ENCODE results near the gene GREB1L.

GRCh38 chr18:21391074-21391673 lies 149.1 kb downstream of the GREB1L start:
- TF ChIP-seq CTCF (conservative IDR thresholded peaks at IDR 0.05 in 1 of 2, IDR thresholded peaks at IDR 0.05 in 1 of 2; ENCODE audit: low read depth in 1 of 2, low read length in 2 of 2), result no peak
- TF ChIP-seq EZH2 (IDR thresholded peaks at IDR 0.05; ENCODE audit: low read length, missing control alignments), result no peak

All from fibroblast of lung (primary cell).